ENCODE results near the gene GNA12. TPM values are rescaled to one million over a fixed set of nuclear protein-coding genes. Genes with fewer than 3 reads are reported as not detected.

The GNA12 gene
- total RNA-seq, 1 experiment from 2014 or later = 15.0 TPM

GRCh38 chr7:2715341-2716231, 128.5 kb downstream of the GNA12 start:
- H3K36me3 ChIP-seq (ENCODE audit: low read depth, low read length) = no peaks in the 10 kb centered on the region
- no TSS peak for BruUV-seq (replicated peaks)
- DNase-seq = no peak
- H3K27me3 ChIP-seq (ENCODE audit: low read length) = no peaks in the 10 kb centered on the region
- CTCF ChIA-PET = no interaction called here
- intact Hi-C loops (cut with micrococcal nuclease) = no loop called here
- POLR2A ChIA-PET (ENCODE audit: unreplicated experiment) = no interaction called here
- 0 out of 2 replicates have a peak, but pooled peaks cover 1% of the 10 kb centered on the region for H3K4me1 ChIP-seq (ENCODE audit: insufficient read depth, low read length)
- H3K4me3 ChIP-seq (ENCODE audit: low read length) = no peak overlapping the region
- no peaks in the 10 kb centered on the region for H4K20me1 ChIP-seq (ENCODE audit: low read length)
- H3K9me2 ChIP-seq (replicated peaks; ENCODE audit: low read length) = no peaks in the 10 kb centered on the region
- no peak overlapping the region for H3K9ac ChIP-seq (ENCODE audit: low read length)
- no peak overlapping the region for H3K4me2 ChIP-seq (ENCODE audit: low read length)
- no peak overlapping the region for H3K27ac ChIP-seq (ENCODE audit: low read length)
- H3F3A ChIP-seq (ENCODE audit: low read length, unreplicated experiment) = no peaks in the 10 kb centered on the region
- H2AFZ ChIP-seq (ENCODE audit: low read length) = no peak overlapping the region
- no peaks in the 10 kb centered on the region for H3K79me2 ChIP-seq (ENCODE audit: low read length)
- ATAC-seq = no peak
- TF ChIP-seq EZH2phosphoT487 (IDR thresholded peaks at IDR 0.05; ENCODE audit: borderline replicate concordance, low read length) (no peak), EZH2 (IDR thresholded peaks at IDR 0.05; ENCODE audit: low read length, unreplicated experiment) (no peak), CTCF (conservative IDR thresholded peaks at IDR 0.05; ENCODE audit: low read depth, low read length) (no peak)
- H3K9me3 ChIP-seq (ENCODE audit: low read length) = no peaks in the 10 kb centered on the region

- Histone ChIP-seq H3K4me1 (ENCODE audit: insufficient read depth, low read length) (no peaks in the 10 kb centered on the region), H4K20me1 (ENCODE audit: low read length) (no peaks in the 10 kb centered on the region), H3K27ac (ENCODE audit: low read length) (no peak overlapping the region), H3K4me3 (ENCODE audit: low read length) (no peak overlapping the region), H3K9ac (ENCODE audit: low read length) (no peak overlapping the region), H3K36me3 (ENCODE audit: low read depth, low read length) (no peaks in the 10 kb centered on the region), H2AFZ (ENCODE audit: low read length) (no peak overlapping the region), H3K79me2 (ENCODE audit: low read length) (no peaks in the 10 kb centered on the region), H3K27me3 (ENCODE audit: low read length) (no peaks in the 10 kb centered on the region), H3K9me3 (ENCODE audit: low read length) (no peaks in the 10 kb centered on the region), H3F3A (ENCODE audit: low read length, unreplicated experiment) (no peaks in the 10 kb centered on the region), H3K4me2 (ENCODE audit: low read length) (no peak overlapping the region), H3K9me2 (replicated peaks; ENCODE audit: low read length) (no peaks in the 10 kb centered on the region)
- ATAC-seq (no peak), DNase-seq (no peak)
- intact Hi-C loops (cut with micrococcal nuclease) = no loop called here
- ChIA-PET CTCF (no interaction called here), POLR2A (ENCODE audit: unreplicated experiment) (no interaction called here)
- TF ChIP-seq EZH2 (IDR thresholded peaks at IDR 0.05; ENCODE audit: low read length, unreplicated experiment) (no peak), EZH2phosphoT487 (IDR thresholded peaks at IDR 0.05; ENCODE audit: borderline replicate concordance, low read length) (no peak), CTCF (conservative IDR thresholded peaks at IDR 0.05; ENCODE audit: low read depth, low read length) (no peak)
- no TSS peak for BruUV-seq (replicated peaks)
Measured at GRCh38 chr7:2714636-2715035, 129.5 kb downstream of the GNA12 start.

- no peak for DNase-seq
- no peak overlapping the region for H2AFZ ChIP-seq (ENCODE audit: low read length)
- H3K9ac ChIP-seq (ENCODE audit: low read length) = no peak overlapping the region
- no peaks in the 10 kb centered on the region for H3K9me2 ChIP-seq (replicated peaks; ENCODE audit: low read length)
- H3K4me2 ChIP-seq (ENCODE audit: low read length) = no peak overlapping the region
- no peaks in the 10 kb centered on the region for H3F3A ChIP-seq (ENCODE audit: low read length, unreplicated experiment)
- no peak overlapping the region for H3K27ac ChIP-seq (ENCODE audit: low read length)
- POLR2A ChIA-PET (ENCODE audit: unreplicated experiment) = no interaction called here
- no peaks in the 10 kb centered on the region for H3K27me3 ChIP-seq (ENCODE audit: low read length)
- intact Hi-C loops (cut with micrococcal nuclease) = no loop called here
- no peak overlapping the region for H3K4me3 ChIP-seq (ENCODE audit: low read length)
- no TSS peak for BruUV-seq (replicated peaks)
- ATAC-seq = no peak
- H4K20me1 ChIP-seq (ENCODE audit: low read length) = no peaks in the 10 kb centered on the region
- H3K36me3 ChIP-seq (ENCODE audit: low read depth, low read length) = no peaks in the 10 kb centered on the region
- TF ChIP-seq EZH2phosphoT487 (IDR thresholded peaks at IDR 0.05; ENCODE audit: borderline replicate concordance, low read length) = no peak
- TF ChIP-seq CTCF (conservative IDR thresholded peaks at IDR 0.05; ENCODE audit: low read depth, low read length) = no peak
- no peak for TF ChIP-seq EZH2 (IDR thresholded peaks at IDR 0.05; ENCODE audit: low read length, unreplicated experiment)
- no peaks in the 10 kb centered on the region for H3K79me2 ChIP-seq (ENCODE audit: low read length)
- no peaks in the 10 kb centered on the region for H3K4me1 ChIP-seq (ENCODE audit: insufficient read depth, low read length)
- H3K9me3 ChIP-seq (ENCODE audit: low read length) = no peaks in the 10 kb centered on the region
- CTCF ChIA-PET = no interaction called here
Measured at GRCh38 chr7:2713978-2714377, 130.1 kb downstream of the GNA12 start.

Measured in PC-3 (cell line).